ENCODE measurements around the gene RBM22.

RBM22 gene

DNA sequence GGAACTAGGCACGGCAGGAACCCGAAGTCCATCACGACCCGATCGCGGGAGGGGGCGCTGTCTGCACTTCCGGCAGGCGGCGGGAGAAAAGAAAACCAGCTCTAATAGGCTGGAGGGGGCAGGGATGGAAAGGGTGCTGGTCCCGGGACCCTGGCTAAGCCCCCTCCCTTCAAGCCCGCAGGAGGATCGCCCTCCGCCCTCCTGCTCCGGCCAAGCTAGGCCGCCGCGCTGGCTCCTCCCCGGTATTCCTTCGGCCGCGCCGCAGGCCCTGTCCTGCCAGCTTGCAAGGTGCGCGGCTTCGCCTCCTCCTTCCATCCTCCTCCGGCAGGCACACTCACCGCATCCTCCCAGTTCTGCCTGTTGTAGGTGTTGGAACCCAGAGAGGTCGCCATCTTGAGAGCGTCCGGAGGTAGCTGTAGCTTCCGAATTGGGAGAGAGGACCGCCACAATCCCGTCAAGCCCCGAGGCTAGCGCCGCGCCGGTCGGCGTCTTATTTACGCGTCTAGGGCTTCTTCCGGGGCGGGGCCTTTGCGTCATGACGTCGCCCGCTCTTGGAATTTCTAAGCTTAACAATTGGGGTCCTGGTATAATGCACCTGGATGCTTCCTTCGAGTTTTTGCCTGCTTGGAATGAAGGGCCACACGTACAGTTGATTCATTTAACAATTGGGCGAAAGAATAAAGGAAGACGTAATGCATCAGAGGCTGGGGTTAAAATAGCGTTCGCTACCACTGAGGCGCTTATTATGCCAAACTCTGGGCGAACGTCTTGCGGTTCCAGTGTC, at the start of gene RBM22:
Gene RBM22, minus strand, starts transcription at position 469 of the 784 bp plus-strand sequence. Its CDS starts 77 bp downstream, at position 392.
- TF ChIP-seq, protein P1, sequence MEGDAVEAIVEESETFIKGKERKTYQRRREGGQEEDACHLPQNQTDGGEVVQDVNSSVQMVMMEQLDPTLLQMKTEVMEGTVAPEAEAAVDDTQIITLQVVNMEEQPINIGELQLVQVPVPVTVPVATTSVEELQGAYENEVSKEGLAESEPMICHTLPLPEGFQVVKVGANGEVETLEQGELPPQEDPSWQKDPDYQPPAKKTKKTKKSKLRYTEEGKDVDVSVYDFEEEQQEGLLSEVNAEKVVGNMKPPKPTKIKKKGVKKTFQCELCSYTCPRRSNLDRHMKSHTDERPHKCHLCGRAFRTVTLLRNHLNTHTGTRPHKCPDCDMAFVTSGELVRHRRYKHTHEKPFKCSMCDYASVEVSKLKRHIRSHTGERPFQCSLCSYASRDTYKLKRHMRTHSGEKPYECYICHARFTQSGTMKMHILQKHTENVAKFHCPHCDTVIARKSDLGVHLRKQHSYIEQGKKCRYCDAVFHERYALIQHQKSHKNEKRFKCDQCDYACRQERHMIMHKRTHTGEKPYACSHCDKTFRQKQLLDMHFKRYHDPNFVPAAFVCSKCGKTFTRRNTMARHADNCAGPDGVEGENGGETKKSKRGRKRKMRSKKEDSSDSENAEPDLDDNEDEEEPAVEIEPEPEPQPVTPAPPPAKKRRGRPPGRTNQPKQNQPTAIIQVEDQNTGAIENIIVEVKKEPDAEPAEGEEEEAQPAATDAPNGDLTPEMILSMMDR (IDR thresholded peaks at IDR 0.05), result peak; percentile 67

DNA sequence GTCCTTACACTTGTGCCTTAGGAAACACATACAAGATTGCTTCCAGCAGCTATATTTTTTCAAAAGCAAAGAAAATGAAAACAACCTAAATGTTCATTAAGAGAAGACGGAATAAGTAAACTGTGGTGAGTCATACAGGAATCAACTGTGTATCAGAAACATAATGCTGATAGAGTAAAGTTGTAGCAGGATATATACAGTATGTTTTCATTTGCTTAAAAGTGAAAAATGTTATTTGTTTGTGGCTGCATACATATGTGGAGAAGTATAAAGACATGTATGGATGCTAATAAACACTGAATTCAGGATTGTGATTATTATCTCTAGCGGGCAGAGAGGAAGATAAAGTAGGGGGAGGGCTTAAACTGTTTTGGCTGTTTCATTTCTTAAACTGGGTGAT, 49.6 kb upstream of the RBM22 start:
- TF ChIP-seq, protein P1 (IDR thresholded peaks at IDR 0.05), result no peak

DNA sequence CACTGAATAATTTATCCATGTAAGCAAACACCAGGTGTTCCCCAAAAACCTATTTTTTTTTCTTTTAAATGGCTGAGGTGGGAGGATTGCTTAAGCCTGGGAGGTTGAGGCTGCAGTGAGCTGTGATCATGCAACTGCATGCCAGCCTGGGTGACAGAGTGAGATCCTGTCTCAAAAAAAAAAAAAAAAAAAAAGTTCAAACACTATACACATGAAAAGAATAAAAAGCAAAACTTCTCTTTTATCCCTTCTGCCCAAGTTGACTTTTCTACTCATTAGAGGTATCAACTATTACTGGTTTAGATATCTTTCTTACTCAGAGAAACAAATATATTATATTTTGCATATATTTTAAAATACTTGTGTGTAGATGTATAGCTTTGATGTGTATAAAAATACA, 40.1 kb upstream of the RBM22 start:
- TF ChIP-seq, protein P1 (IDR thresholded peaks at IDR 0.05), result no peak

DNA sequence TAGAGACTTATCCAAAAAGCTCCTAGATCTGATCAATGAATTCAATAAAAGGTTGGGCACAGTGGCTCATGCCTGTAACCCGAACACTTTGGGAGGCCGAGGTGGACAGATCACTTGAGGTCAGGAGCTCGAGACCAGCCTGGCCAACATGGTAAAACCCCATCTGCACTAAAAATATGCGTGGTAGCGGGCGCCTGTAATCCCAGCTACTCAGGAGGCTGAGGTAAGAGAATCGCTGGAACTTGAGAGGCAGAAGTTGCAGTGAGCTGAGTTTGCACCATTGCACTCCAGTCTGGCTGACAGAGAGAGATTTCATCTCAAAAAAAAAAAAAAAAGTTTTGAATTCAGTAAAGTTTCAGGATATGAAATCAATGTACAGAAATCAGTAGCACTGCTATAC, 38.0 kb upstream of the RBM22 start:
- TF ChIP-seq, protein P1 (IDR thresholded peaks at IDR 0.05), result no peak

DNA sequence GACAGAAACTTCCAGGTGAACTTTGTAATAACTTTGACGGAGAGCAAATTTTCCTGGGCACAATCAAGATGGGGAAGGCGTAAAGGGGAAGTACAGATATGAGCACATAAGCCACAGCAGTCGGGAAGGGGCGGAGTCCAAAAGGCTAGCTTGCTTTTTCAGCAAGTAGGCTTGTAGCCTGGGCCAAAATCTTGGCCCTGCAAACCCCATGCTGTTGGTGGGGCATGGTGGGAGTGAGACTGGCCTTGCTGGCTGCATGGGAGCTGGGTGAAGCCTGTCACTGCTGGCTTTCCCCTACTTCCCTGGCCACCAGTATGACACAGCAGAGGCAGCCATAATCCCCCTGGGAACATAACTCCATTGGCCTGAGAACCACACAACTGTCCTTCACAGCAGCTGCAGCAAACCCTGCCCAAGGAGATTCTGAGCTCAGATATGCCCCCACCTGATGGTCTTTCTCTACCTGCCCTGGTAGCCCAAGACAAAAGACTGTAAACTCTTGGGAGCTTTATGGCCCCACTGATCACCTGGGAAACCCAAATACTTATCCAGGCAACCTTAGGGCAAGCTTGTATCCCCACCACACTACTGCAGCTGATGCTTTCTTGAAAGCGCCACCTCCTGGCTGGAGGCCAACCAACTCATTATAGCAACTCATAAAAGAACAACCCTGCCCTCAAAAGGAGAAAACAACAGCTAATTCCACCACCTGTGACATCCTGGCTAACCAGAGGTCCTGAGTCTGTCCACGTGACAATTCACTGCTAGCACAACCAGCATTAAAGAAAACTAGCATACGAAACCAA, 33.9 kb upstream of the RBM22 start:
- TF ChIP-seq, protein P1 (IDR thresholded peaks at IDR 0.05), result no peak

DNA sequence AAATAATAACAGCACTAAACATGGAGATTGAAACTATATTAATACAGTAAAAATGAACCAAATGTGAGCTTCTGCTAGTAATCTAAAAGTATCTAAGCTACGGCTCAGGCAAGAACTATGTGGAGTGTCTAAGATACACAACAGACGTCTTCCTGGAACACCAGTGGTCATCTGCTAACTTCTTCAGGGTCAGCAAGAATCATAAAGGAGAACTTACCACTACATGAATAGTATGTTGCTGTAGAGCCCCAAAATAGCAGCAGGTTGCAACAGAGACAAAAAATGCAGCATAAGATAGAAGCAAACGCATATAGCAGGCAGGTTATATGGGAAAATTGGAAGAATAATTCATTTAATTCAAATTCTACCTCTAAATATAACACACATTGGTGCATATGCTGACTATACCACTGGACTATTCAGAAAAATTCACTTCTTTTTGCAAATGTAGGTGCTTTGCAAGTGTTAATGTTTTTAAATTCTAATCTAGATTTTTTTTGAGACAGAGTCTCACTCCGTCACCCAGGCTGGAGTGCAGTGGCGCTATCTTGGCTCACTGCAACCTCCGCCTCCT, 30.9 kb upstream of the RBM22 start:
- TF ChIP-seq, protein P1 (IDR thresholded peaks at IDR 0.05), result no peak

DNA sequence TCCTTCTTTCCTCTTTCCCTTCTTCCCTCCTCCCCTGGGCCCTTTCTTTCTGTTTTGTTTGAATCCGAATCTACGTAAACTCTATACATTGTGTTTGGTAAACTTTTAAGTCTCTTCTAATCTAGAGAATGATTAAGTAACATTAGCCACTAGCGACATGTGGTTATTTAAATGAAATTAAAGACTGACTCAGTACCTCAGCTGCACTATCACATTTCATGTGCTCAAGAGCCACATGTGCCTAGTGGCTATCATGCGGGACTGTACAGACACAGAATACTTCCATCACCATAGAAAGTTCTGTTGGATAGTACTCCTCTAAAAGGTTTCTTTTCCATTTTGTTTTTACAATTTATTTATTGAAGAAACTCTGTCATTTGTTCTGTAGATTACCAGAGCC, 29.0 kb upstream of the RBM22 start:
- TF ChIP-seq, protein P1 (IDR thresholded peaks at IDR 0.05), result no peak

All from LNCAP (cell line).